ENCODE data around the gene NDUFS6.

DNA sequence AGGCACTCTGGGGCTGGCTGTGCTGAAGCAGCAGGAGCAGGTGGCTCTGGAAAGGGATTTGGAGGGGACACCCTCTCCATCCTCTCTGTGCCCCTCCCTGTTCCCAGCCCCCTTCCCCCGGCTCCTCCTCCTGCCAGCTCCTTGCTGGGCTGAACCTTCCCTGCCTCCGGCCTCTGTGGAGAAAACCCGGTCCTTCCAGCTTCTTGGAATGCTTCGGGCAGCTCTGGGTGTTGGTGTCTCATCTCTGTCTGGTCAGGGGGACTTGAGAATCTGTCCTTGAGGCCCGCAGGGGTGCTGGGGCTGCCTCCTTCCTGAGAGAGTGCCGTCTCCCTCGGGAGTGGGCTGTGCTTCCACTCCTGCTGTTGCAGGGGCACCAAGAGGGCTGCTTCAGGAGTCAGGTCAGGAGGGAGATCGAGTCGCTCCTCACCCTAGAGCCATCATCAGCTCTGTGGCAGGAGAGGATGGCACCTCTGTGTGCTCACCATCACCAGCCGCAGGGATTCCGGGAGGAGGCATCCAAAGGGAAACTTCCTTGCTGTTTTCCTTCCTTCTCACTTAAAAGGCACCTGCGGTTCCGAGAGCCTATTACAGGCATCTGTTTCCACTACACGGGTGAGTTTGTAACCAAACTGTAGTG is 30.6 kb downstream of the NDUFS6 start:
- TF ChIP-seq CTCF (IDR thresholded peaks at IDR 0.05; ENCODE audit: insufficient read depth, low read depth, low read length) (no peak), EZH2 (IDR thresholded peaks at IDR 0.05; ENCODE audit: insufficient read depth, low read length) (no peak)

Measured in astrocyte (in vitro differentiated cells and primary cell).